Activated CD4-positive, alpha-beta T cell treated with anti-CD3 and anti-CD28 coated beads, Interleukin-2, Interleukin-6, amounts not matched to agents 100 ng/mL and 50 ng/mL, durations not matched to agents 16 hours and 8 hours (primary cell): ENCODE results near the gene SELENON.
A peak's percentile ranks its signal among the peaks of the same experiment; 100 is the strongest.
"Not testable (repeated sequence)": the region's sequence is repeated elsewhere in the genome, so short reads cannot be mapped to it uniquely, and the experiment has no call there.

Experiments used
- DNase-seq: peaks from one replicate; pipeline ENCODE4 v3.0.0-alpha.2; 2020

SELENON gene

DNA sequence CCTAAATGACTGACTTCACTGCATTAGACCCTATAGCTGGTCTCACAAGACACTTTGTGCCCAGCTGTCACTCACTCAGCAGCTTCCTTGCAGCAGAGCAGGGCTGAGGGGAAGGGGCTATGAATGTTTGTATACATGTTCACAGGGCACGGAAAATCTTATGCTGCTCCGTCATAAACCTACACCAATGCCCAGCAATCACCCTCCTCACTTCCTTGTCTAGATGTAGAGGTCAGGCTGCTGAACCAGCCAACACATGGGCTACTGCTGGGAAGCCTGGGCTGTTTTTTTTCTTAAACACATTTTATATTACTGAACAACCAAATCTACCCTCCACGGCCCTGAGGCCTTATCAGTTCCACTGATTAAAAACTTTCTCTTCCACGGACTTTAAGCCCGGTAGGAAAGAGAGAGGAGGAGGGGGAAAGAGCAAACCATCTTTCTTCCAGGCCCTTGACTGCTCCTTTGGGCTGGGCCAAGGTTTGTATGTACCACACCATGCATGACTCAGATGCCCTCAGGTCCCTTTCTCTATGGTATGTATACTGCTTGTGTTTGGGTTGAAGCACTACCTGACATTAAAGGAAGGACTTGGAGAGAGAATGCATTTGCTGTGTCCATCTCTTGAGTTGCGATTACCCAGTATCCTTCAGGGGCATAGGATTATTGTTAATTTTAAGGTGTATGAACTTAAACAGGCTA lies 32.5 kb downstream of the SELENON start:
- DNase-seq = no peak

- no peak for DNase-seq
Measured at GRCh38 chr1:25833158-25833557, 33.2 kb downstream of the SELENON start.

GRCh38 chr1:25834894-25835293 lies 34.9 kb downstream of the SELENON start:
- no peak for DNase-seq

DNA sequence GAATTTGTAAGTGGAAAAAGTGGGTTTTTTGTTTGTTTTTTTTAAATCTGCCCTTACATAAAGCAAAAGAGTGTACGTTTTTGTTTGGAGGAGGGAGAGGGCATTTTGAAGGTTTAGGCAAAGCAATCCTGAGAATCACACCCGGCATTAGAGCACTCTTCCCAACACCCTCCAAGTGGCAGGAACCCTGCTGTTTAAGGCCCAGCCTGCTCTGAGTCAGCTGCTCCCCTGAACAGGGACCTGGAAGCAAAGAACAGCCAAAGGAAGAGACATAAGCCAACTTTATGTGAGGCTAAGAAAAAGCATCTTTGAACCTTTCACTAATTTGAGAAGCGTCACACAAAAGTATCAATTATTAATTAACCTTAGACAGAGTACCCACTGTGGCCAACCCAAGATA lies 36.7 kb downstream of the SELENON start:
- DNase-seq = no peak

GRCh38 chr1:25837262-25837875 lies 37.4 kb downstream of the SELENON start:
- no peak for DNase-seq

DNA sequence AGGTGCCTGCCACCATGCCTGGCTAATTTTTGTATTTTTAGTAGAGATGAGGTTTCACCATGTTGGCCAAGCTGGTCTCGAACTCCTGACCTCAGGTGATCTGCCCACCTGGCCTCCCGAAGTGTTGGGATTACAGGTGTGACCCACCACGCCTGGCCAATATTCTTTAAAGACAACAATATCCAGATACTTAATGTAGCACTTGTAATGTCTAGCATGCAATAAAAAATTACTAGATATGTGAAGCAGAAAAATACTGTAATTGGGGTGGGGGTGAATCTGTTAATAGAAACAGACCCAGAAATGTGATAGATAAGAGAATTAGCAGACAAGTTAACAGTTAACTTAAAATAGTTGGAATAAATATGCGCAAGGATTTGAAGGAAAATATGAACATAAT lies 39.8 kb downstream of the SELENON start:
- not testable (repeated sequence) for DNase-seq

- no peak for DNase-seq
Measured at GRCh38 chr1:25843483-25843882, 43.5 kb downstream of the SELENON start.

GRCh38 chr1:25844536-25845337 lies 44.7 kb downstream of the SELENON start:
- no peak for DNase-seq

DNA sequence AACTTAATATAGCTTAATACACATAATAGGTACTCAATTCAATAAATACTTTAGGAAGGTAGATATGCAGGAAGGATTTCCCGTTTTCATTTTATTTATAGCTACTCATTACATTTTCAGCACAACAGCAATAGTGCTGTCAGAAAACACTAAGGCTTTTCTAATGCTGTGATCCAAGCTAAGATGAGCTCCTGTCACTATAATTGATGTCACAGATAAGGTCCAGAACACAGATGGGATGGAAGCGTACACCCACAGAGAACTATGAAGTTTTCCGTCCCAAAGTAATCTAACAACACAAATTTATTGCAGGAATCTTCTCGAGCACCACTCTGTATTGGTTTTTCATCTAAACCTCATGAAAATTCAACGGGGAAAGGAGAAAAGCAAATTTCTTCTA lies 45.7 kb downstream of the SELENON start:
- no peak for DNase-seq

DNA sequence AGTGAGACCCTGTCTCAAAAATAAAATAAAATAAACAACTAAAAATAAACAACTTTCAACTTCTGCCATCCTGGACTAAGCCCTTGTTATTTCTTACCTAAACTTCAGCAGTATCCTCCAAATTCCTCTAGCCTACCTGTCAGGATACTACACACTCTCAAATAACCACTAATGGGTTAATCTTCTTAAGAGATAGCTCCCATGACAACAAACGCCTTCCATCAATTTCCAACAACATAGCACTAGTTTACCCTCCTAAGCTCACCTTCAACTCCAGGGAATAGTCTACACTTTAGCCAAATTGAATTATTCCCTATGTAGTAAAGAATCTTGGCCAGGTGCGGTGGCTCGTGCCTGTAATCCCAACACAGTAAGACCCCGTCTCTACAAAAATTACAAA lies 47.9 kb downstream of the SELENON start:
- DNase-seq = no peak

GRCh38 chr1:25848531-25848930 lies 48.5 kb downstream of the SELENON start:
- no peak for DNase-seq

- DNase-seq = no peak
Measured at GRCh38 chr1:25854554-25854953, 54.6 kb downstream of the SELENON start.

- no peak for DNase-seq
Measured at GRCh38 chr1:25856856-25857255, 56.9 kb downstream of the SELENON start.

GRCh38 chr1:25858494-25858893 lies 58.5 kb downstream of the SELENON start:
- DNase-seq = no peak

- DNase-seq = peak; percentile 93
Measured at GRCh38 chr1:25858906-25859789, 59.2 kb downstream of the SELENON start, which contains the start of gene AUNIP. Gene AUNIP, minus strand, starts transcription at chr1:25859457. Its CDS starts 100 bp downstream, at chr1:25859357.

DNA sequence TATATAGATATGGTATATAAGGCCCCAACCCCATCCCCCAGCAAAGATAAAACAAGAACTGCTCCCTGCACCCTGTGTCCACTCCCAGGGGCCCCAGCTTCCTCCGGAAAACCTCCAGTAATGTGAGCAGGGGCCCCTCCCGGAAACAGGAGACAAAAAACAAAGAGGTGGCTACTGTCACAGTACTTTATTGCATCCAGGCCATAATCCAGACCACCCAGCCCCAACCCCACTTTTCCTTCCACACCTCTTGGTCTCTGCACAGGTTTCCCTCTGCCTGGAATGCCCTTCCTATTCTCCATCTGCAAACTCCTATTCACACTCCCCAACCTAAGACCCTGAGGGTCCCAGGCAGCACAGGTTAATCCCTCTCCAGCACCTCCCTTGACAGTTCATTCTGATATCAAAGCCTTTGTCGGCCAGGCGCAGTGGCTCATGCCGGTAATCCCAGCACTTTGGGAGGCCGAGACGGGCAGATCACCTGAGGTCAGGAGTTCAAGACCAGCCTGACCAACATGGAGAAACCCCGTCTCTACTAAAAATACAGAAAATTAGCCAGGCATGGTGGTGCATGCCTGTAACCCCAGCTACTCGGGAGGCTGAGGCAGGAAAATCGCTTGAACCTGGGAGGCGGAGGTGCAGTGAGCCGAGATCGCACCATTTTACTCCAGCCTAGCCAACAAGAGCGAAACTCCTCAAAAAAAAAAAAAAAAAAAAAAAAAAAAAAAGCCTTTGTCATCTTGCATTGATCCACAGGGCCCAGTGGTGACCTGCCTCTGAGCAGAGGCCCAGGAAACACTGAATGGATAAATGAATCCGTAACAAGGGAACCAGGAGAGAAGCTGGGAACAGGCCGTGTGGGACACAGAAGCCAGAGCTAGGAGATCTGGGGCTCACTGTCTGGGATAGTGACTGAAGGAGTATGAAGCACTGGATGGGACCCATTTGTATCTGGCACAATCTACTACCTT lies 61.6 kb downstream of the SELENON start:
- no peak for DNase-seq

DNA sequence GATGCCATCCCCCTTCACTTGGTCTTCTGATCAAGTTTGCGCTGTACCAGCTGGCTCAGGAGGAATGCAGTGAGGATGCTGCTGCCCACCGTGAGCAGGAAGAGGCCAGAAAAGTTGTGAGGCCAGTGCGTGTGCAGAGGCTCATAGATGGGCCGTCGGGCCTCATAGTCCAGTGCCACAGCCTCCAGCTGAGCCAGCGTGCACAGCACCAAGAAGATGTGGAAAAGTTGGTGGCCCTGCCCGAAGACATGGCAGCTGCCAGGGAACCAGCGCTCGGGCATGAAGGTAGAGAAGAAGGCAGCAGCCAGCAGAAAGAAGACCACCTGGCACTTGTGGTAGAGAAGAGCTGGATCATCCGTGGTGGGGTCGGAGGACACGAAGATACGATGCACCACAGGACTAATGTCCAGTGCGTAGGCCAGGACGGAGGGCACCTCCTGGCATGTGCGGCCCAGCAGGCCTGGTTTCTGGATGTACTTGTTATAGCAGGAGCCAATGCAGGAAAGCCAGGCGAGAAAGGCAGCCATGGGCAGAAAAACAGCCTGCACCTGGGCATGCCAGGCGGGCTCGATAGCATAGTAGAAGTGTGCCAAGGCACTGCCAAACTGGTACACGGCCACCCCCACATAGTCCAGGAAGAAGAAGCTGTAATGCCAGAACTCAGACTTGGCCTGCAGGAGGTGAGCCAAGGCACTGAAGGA lies 62.9 kb downstream of the SELENON start:
- DNase-seq = no peak

DNA sequence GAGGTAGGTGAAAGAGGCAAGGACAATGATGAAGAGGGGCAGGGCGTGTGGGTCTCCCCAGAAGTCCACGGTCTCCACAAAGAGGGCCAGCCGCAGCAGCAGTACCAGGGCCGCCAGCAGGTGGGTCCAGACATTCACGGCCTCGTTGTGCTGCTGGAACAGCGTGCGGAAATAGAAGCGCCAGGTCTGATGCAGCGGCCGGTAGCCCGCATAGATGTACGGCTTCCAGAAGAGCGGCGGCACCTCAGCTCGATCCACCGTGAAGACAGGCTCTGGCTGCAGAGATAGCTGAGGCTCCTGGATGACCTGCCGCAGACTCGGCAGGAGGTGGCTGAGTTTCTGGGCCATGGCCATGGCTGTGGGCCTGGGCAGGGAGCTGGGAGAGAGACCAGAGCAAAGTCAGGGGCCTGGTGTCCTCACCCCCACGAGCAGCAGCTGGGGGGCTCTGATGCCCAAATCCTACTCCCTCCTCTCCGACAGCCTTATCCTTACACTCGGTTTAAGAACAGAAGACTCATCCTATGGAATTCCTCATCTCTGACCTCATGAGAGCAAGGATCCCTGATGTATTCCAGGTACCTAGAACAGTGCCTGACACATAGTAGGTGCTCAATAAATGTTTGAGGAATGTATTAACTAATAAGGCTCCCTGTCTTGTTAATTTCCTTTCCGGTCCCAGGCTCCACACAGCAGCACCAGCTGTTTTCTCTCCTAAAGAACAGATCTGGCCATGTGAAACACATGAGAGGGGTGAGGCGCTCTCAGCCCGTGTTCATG lies 63.7 kb downstream of the SELENON start:
- no peak for DNase-seq

DNA sequence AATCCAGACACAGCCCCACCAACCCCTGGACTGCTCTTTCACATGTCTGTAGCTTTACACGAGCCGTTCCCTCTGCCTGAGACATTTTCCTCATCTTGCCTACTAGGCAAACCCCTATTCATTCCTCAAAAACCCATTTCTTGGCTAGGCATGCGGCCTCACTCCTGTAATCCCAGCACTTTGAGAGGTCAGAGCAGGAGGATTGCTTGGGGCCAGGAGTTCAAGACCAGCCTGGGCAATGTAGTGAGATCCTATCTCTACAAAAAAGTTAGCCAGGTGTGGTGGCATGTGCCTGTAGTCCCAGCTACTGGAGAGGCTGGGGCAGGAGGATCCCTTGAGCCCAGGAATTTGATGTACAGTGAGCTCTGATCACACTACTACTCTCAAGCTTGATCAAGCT lies 64.4 kb downstream of the SELENON start:
- no peak for DNase-seq

GRCh38 chr1:25866288-25866687 lies 66.3 kb downstream of the SELENON start:
- no peak for DNase-seq
